HG03060 (cell line): ENCODE results near the gene NISCH.

Source experiments
- ATAC-seq: cut with Tn5 transposase; IDR thresholded peaks from one replicate; pipeline ENCODE4 v1.9.1; 2021; ENCODE audit warnings: low read depth, moderate number of reproducible peaks; ENCODE audit not compliant: unreplicated experiment

NISCH gene

DNA sequence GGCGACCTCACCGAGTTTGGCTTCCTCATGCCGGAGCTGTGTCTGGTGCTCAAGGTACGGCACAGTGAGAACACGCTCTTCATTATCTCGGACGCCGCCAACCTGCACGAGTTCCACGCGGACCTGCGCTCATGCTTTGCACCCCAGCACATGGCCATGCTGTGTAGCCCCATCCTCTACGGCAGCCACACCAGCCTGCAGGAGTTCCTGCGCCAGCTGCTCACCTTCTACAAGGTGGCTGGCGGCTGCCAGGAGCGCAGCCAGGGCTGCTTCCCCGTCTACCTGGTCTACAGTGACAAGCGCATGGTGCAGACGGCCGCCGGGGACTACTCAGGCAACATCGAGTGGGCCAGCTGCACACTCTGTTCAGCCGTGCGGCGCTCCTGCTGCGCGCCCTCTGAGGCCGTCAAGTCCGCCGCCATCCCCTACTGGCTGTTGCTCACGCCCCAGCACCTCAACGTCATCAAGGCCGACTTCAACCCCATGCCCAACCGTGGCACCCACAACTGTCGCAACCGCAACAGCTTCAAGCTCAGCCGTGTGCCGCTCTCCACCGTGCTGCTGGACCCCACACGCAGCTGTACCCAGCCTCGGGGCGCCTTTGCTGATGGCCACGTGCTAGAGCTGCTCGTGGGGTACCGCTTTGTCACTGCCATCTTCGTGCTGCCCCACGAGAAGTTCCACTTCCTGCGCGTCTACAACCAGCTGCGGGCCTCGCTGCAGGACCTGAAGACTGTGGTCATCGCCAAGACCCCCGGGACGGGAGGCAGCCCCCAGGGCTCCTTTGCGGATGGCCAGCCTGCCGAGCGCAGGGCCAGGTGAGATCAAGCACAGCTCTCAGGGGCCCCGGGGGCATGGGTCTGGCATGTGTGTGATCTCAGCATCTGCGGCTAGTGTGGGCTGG, 32.6 kb downstream of the NISCH start:
- ATAC-seq = no peak

DNA sequence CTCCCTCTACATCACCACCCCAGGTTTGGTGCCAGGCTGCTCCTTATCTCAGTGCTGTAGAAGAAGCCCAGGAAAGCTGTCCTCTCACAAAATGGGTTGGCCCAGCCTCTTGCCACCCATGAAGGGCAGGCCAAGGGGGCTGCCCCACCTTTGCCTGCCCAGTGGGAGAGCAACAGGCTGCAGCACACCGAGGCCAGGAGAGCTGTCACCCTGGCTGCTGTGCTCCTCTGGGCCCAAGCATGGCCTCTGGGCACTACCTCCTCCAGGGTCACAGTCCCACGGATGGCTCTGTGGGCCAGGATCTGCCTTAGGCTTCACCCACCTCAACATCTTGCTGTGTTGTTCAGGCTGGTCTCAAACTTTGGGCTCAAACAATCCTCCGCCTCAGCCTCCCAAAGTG, 33.3 kb downstream of the NISCH start:
- ATAC-seq = no peak

DNA sequence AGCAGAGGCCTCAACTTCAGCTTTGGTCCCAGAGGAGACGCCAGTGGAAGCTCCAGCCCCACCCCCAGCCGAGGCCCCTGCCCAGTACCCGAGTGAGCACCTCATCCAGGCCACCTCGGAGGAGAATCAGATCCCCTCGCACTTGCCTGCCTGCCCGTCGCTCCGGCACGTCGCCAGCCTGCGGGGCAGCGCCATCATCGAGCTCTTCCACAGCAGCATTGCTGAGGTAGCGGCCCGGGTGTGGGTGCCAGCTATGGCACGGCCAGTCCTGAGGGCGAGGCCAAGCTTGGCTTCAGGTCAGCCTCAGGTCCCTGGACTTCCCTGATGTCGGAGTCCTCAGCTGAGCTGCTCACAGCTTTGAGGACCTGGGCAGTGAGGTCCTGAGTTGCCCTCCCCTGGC, 34.0 kb downstream of the NISCH start:
- no peak for ATAC-seq

DNA sequence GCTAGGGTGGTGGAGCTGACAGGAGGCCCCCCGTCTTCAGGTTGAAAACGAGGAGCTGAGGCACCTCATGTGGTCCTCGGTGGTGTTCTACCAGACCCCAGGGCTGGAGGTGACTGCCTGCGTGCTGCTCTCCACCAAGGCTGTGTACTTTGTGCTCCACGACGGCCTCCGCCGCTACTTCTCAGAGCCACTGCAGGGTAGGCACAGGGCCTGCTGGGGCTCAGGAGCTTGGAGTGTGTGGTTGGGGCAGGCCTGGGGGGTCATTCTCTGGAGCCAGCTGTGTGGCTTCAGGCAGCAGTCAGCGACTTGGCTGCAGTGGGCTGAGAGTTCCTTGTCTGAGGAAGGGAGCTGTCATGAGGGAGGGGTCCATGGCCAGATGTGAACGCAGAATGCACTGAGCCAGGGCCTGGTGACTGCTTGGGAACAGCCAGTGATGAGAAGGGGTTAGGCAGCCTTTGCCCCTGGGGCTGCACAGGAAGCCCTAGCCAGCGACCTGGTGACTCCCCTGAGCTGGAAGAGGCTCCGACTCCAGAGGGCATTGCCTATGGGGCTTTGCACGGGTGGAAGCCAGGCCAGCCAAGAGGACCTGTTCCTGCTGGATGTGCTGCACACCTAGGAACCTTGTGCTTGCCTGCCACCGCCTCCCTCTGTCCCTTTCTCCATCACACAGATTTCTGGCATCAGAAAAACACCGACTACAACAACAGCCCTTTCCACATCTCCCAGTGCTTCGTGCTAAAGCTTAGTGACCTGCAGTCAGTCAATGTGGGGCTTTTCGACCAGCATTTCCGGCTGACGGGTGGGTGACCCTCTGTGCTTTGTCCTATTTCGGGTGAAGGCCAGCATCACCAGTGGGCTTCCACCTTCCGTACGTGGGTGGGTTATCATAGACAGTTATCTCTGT, 34.9 kb downstream of the NISCH start:
- ATAC-seq = no peak

DNA sequence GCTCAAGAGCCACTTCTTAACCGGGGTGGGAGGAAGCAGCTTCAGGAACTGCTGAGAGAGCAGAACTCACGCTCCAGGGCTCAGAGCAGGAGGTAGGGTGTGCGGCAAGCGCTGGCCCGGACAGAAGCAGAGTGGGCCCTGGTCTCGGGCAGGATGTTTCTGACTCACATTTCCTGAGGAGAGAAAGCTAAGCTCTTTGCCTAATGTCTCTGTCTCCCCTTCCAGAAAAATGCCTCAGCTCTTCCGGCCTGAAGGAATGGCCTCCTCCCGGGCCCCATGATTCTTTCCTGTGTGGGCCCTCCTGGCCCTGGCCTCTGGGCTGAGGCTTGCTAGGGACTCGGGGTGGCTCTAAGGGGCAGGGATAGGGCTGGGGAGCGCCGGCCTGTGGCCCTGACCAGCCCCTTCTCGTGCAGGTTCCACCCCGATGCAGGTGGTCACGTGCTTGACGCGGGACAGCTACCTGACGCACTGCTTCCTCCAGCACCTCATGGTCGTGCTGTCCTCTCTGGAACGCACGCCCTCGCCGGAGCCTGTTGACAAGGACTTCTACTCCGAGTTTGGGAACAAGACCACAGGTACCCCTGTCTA, 35.6 kb downstream of the NISCH start:
- ATAC-seq = no peak

DNA sequence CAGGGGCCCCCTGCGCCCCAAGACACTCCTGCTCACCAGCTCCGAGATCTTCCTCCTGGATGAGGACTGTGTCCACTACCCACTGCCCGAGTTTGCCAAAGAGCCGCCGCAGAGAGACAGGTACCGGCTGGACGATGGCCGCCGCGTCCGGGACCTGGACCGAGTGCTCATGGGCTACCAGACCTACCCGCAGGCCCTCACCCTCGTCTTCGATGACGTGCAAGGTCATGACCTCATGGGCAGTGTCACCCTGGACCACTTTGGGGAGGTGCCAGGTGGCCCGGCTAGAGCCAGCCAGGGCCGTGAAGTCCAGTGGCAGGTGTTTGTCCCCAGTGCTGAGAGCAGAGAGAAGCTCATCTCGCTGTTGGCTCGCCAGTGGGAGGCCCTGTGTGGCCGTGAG, 36.7 kb downstream of the NISCH start:
- ATAC-seq = no peak

DNA sequence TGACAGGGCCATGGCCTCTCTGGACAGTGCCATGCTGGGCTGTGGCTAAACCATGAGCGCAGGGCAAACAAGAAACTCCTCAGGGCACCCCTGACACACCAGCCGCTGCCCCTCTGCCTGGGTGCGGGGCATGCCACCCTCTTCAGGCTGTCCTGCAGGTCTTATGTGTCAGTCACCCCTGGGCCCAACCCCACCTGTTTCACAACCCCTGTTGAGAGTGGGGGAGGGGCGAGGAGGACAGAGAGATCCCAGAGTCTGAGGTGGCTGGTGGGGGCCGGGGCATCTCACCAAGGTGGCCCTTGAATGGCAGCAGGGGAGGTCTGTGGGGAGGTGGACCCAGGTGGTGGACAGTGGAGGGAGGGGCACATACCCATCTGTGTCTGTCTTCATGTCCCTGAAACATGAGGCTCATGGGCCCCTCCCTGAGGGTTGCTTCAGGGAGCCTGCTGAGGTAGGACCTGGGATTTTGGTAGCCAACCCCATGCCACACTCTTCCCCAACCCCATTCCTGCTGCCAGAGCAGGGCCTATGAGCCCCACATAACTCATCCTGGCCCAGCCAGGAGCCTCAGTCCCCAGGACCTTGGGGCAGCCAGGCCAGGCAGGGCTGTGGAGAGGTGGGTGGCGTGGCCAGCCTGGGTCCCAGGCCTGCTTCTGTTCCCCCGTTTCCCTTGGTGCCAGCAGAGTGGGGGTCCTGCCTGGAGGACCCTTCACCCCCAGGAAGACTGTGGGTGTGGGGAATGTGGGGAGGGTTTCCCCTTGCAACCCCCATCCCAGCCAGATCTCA, 38.0 kb downstream of the NISCH start:
- no peak for ATAC-seq

DNA sequence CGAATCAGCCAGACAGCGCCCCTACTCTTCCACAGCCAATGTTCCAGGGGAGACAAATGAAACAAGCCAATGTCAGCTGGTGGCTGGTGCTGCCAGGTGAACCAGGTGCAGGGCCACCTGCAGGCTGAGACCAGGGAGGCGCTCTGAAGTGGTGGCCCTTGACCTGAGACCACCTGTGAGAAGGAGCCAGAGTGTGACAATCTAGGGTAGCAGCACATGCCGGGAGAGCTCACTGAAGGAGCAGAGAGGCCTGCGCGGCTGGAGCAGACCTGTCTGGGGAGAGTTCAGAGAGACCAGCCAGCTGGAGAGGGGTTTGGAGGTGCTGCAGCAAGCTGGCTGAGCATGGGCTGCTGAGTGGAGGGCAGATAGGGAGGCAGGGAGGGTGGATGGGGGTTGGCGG, 39.0 kb downstream of the NISCH start:
- ATAC-seq = no peak

DNA sequence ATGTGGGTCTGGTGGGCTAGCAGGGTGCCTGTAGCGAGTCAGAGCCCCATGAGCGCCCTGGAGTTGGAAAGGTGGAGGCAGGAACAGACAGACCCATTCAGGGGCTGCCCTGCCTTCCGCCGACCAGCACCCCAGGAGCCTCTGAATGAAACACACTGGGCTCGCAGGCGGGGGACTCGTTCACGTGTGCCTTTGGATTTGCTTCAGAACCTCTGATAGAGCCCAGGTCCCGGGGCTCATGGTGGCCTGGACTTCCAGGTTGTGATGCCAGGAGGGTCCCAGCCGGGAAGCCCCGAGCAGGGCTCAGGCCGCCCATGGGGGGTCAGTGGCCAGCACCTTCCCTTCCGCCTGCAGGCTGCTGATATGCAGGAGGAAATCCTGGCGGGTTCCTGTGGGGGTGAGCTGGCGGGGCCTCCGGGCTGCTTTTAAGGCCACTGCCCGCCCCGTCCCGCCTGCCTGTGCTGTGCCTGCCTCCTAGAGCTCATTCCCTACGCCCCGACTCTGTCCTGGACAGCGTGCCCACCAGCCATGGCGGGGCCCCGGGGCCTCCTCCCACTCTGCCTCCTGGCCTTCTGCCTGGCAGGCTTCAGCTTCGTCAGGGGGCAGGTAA, 39.6 kb downstream of the NISCH start, which contains the start of gene STAB1:
TSS of gene STAB1 (plus strand) at position 453 of the 610 bp plus-strand sequence. CDS start at position 529, 76 bp downstream.
- ATAC-seq = no peak

DNA sequence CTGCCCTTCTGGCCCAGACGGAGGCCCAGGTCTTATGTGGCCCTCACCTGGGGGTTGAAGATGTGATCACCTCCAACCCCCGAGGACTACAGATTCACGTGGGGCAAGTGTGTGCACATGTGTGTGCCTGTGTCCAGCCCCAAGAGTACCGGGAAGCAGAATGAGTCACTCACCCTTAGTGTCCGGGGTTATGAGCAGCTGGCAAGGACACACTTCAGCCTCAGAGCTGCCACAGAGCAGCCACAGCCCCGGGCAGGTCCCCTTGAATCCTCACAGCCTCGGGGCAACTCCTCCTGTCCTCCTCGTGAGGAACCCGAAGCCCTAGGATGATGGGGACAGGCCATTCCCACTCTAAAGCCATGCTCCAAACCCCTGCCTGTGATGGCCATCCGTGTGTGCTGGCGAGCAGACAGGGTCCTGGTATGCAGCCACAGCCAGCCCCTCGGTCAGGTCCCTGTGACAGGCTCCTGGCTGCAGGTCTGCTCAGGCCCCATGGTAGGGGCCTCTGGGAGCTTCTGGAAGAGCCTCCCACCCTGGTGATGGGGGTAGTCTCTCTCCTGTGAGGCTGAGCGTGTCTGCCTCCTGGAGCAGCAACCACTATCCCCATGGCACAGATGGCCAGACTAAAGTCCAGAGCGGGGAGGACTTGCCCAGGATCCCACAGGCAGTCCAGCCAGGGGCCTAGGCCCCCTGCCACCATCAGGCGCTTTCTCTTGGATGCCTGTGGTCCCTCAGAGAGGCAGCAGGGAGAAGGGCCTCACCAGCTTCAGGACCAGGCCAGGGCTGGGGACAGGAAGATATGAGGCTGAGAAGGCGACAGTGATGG, 40.6 kb downstream of the NISCH start:
- no peak for ATAC-seq

DNA sequence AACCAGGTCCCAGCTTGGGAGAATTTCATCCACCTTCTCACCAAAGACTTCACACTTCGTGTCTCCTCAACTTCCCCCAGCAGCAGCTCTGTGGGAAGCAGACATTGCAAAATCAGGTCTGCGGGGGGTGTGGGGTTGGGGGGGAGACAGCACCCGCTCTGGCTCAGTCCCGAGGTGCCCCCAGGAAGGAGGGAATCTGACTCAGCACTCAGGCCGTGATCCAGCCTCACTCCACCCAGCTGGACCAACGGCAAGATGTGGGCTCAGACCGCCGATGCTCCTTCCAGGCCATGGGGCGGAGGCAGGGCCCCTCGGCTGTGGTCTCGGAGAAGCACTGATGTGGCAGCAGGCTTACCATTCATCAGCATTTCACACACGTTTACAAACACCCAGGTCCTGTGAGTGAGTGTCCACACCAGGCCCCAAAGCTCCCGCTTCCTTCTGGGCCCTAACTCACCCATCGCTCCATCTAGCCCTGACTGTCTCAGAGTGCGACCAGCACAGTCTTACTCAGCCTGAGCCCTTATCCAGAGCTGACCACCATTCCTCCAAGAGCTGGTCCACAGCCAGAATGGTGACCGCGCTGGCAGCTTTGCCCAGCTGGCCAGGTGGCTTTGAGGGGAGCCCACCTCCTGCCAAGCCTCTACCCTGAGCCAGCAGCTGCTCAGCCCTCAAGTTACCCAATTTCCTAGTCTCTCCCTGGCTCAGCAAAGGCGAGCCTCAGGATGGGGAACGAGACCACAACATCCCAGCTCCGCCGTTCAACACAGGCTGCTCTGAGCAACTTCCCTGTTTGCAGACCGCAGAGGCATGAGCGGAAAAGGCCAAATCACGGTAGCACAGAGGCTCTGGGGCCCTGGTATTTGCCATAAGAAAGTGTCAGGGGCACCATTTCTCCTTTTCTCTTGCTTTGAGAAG, 43.0 kb downstream of the NISCH start:
- ATAC-seq = no peak

DNA sequence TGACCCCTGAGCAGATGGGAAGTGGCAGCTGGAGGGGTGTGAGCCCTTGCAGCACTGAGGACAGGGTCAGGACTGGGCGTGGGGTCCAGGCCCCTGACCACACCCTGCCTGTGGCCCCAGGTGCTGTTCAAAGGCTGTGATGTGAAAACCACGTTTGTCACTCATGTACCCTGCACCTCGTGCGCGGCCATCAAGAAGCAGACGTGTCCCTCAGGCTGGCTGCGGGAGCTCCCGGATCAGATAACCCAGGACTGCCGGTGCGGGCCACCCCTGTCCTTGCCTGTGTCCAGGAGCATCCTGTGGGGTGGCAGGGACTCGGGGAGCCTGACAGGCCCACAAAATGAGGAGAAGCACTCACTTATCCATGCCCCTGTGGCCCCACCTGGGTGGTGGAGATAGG, 45.6 kb downstream of the NISCH start:
- no peak for ATAC-seq

DNA sequence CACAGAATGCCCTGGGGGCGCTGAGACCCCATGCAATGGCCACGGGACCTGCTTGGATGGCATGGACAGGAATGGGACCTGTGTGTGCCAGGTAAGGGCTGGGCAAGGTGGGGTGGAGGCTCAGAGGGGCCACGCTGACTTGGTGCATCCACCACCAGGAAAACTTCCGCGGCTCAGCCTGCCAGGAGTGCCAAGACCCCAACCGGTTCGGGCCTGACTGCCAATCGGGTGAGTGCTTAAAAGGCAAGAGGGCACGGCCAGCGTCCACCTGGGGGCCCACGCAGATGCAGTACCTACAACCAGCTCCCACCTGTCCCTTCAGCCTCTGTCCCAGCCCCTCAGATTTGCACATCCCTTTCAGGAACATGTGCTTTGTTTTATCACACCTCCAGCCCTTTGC, 46.6 kb downstream of the NISCH start:
- ATAC-seq = no peak

DNA sequence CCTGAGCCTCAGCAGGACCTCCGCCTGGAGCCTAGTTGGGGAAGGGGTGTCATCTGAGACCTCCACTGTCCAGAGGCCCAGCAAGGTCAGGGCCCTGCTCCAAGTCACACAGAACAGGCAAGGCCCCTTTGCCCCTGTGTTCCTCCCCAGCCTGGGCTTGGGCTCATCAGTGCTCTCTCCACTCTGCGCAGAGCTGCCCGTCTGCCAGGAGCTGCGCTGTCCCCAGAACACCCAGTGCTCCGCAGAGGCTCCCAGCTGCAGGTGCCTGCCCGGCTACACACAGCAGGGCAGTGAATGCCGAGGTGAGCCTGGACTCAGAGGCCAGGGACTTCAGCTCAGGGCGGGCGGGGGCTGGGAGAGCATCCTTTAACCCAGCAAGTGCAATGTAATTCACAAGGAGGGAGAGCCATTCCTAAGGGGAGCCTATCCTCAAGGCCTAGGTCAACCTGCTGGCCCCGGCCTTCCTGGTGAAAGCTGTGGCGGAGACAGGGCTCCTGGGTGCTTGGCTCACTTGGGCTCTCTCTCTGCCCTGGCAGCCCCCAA, 47.5 kb downstream of the NISCH start:
- no peak for ATAC-seq

DNA sequence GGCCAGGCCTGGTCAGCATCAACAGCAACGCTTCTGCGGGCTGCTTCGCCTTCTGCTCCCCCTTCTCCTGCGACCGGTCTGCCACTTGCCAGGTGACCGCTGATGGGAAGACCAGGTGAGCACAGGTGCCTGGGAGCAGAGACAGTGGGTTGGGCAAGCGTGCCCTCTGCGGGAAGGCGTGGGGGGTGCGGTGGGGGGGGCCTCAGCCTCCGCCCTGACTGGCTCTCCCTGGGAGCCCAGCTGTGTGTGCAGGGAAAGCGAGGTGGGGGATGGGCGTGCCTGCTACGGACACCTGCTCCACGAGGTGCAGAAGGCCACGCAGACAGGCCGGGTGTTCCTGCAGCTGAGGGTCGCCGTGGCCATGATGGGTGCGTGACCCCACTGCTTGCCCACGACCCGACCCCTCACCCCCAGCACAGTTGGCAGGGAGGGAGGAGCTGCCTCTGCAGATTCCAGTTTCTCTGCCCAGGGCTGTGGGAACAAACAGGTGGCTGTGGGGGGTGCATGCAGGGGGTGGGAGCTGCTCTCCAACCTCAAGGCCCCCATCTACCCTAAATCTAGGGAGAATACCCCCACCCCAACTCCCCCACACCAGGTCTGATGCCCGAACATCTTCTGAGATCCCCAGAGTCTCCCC, 48.5 kb downstream of the NISCH start:
- ATAC-seq = no peak

DNA sequence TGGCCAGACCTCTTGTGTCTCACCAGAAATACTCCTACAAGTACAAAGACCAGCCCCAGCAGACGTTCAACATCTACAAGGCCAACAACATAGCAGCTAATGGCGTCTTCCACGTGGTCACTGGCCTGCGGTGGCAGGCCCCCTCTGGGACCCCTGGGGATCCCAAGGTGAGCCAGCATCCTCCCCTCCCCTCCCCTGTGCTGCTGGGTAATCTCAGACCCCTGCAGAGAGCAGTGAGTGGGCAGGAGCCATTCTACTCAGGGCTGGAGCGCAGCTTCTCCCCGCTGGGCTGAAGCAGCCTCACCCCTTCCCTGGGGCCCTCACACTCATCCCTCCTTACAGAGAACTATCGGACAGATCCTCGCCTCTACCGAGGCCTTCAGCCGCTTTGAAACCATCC, 49.6 kb downstream of the NISCH start:
- no peak for ATAC-seq

DNA sequence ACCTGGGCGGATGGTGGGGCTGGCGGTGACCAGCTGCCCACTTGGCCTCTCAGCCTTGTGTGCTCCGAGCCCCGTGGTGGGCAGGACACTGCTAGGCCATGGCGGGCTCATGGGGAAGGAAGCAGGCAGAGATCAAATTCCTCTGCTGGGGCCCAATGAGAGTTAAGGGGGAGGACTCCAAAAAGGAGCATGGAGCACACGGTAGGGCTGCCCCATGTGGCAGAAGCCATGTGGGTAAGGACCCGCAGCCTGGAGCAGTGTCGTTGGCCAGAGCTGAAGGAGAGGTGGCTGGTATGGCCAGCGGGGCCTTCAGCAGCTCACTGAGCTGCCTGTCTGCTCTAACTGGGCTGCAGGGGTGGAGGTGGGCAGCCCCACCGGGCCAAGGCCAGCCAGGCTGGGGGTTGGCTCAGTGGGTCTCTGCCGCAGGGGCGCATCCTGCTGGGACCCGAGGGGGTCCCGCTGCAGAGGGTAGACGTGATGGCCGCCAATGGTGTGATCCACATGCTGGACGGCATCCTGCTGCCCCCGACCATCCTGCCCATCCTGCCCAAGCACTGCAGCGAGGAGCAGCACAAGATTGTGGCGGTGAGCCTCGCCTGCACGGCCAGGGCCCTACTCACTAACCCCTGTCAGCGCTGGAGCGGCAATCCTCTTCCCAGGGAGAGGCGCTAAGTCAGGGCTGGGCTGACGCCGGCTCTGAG, 51.0 kb downstream of the NISCH start:
- ATAC-seq = no peak
